K562 (cell line): ENCODE data around the gene TTC39C. TPM values are rescaled to one million over a fixed set of nuclear protein-coding genes. Genes with fewer than 3 reads are reported as not detected.

Experiments used
- ATAC-seq: fragments of 200-7000 bp; cut with Tn5 transposase; 3 replicates; pipeline ENCODE4 v1.9.1; 2020; ENCODE audit warnings: moderate library complexity
- BruUV-seq: library from RNA; stranded (reverse); fragments of 400-500 nt; replicated peaks from 2 replicates; lab custom pipeline; 2021; lab: Mats Ljungman, UMichigan
- CTCF ChIA-PET: fragments of 300-600 bp; formaldehyde crosslinking; extraction: SDS; loops from one replicate; lab custom pipeline; 2021; ENCODE audit warnings: low intra/inter-chr PET ratio; lab: Yijun Ruan, JAX
- POLR2A ChIA-PET: fragments of 300-600, 350-650 bp; sonication (Branson Sonifier 250); formaldehyde crosslinking; extraction: SDS; loops from one replicate; lab custom pipeline; 2021; ENCODE audit warnings: antibody characterized with exemption, inconsistent platforms; lab: Yijun Ruan, JAX
- DNase-seq, 4 experiments: peaks; one replicate each; pipeline versions ENCODE4 v3.0.0 to v3.0.0-alpha.2; 2011 to 2018; ENCODE audit warnings: low spot score in 3 of 4, mixed read lengths in 3 of 4; ENCODE audit errors: extremely low read depth in 1 of 4
- FAIRE-seq: peaks from 2 replicates; lab custom pipeline; 2011; peaks lifted over from hg19 to GRCh38; lab: Jason Lieb, UNC
- H2AFZ ChIP-seq: 2 replicates; pipeline ENCODE4 v1.6.0; 2011; ENCODE audit warnings: low read depth, low read length, control low read depth, inconsistent platforms
- H3K27ac ChIP-seq: fragments of 200-600 bp; 3 replicates; pipeline ENCODE4 v1.8.0; 2011; ENCODE audit warnings: low read depth, mild to moderate bottlenecking, control low read depth, inconsistent platforms, low read length, moderate library complexity, mixed read lengths; ENCODE audit errors: extremely low read depth
- H3K27me3 ChIP-seq, 2 experiments: fragments of 300-600 bp in 1 of 2; 2 replicates in 1 of 2; 3 replicates in 1 of 2; pipeline versions ENCODE4 v1.6.0 to v1.8.0; 2011; ENCODE audit warnings: inconsistent platforms in 2 of 2, low read length in 2 of 2, mild to moderate bottlenecking in 1 of 2, mixed read lengths in 1 of 2, moderate library complexity in 1 of 2; ENCODE audit not compliant: control insufficient read depth in 2 of 2, insufficient read depth in 2 of 2
- H3K36me3 ChIP-seq: fragments of 300-600 bp; 3 replicates; pipeline ENCODE4 v1.8.0; 2011; ENCODE audit warnings: mild to moderate bottlenecking, low read length, inconsistent platforms; ENCODE audit not compliant: control insufficient read depth, insufficient read depth
- H3K4me1 ChIP-seq, 2 experiments: fragments of 200-600 bp in 1 of 2; replicated peaks in 1 of 2; 2 replicates in 1 of 2; 3 replicates in 1 of 2; pipeline versions ENCODE4 v1.5.1 to v1.8.0; 2011; ENCODE audit warnings: inconsistent platforms in 2 of 2, low read length in 2 of 2, mild to moderate bottlenecking in 1 of 2, mixed read lengths in 1 of 2, moderate library complexity in 1 of 2; ENCODE audit not compliant: control insufficient read depth in 2 of 2, insufficient read depth in 2 of 2
- H3K4me2 ChIP-seq: 2 replicates; pipeline ENCODE4 v1.6.1; 2011; ENCODE audit warnings: low read length, control low read depth, inconsistent platforms, mixed read lengths; ENCODE audit not compliant: insufficient read depth
- H3K4me3 ChIP-seq: fragments of 200-600 bp; sonication (generic), shearing (Covaris generic); 2 replicates; pipeline ENCODE4 v1.5.1; 2016; ENCODE audit warnings: control low read depth, inconsistent platforms
- H3K79me2 ChIP-seq: fragments of 200-600 bp; 3 replicates; pipeline ENCODE4 v1.8.0; 2011; ENCODE audit warnings: low read length, inconsistent platforms; ENCODE audit not compliant: control insufficient read depth, insufficient read depth
- H3K9ac ChIP-seq, 2 experiments: 2 replicates each; pipeline versions ENCODE4 v1.6.0 to v1.6.1; 2011; ENCODE audit warnings: low read depth in 2 of 2, low read length in 2 of 2, control low read depth in 1 of 2, inconsistent platforms in 1 of 2, mild to moderate bottlenecking in 1 of 2, mixed read lengths in 1 of 2; ENCODE audit not compliant: insufficient read depth in 1 of 2
- H3K9me1 ChIP-seq: one replicate; pipeline ENCODE4 v1.6.0; 2011; ENCODE audit warnings: inconsistent platforms, mild to moderate bottlenecking, low read length, moderate library complexity; ENCODE audit not compliant: control insufficient read depth, insufficient read depth
- H3K9me3 ChIP-seq: replicated peaks from 2 replicates; pipeline ENCODE4 v1.5.1; 2011; ENCODE audit warnings: low read depth, low read length, inconsistent platforms; ENCODE audit not compliant: control insufficient read depth, insufficient read depth
- H4K20me1 ChIP-seq: replicated peaks from 2 replicates; pipeline ENCODE4 v1.6.1; 2011; ENCODE audit warnings: low read length, inconsistent platforms, mixed read lengths; ENCODE audit not compliant: control insufficient read depth, insufficient read depth
- HIVEP1 ChIP-seq: fragments of 250-450 bp; sonication (Bioruptor Pico); IDR thresholded peaks from 2 replicates; pipeline ENCODE4 v1.4.0; 2020; ENCODE audit warnings: mild to moderate bottlenecking
- MECOM ChIP-seq: fragments of 250-450 bp; sonication (Bioruptor Pico); IDR thresholded peaks from 2 replicates; pipeline ENCODE4 v1.8.0; 2022; ENCODE audit warnings: inconsistent platforms
- ZBTB34 ChIP-seq: fragments of 250-450 bp; sonication (Bioruptor Pico); IDR thresholded peaks from 2 replicates; pipeline ENCODE4 v1.8.0; 2021; ENCODE audit warnings: mild to moderate bottlenecking, moderate library complexity
- WGBS: fragments of 100-300 bp; shearing (Covaris generic); methylation state at CpG from one replicate; pipeline ENCODE4 v1.1.6; 2016; ENCODE audit warnings: low coverage, mixed read lengths; ENCODE audit not compliant: insufficient coverage; ENCODE audit errors: missing lambda C conversion rate; 5-methylcytosine and 5-hydroxymethylcytosine counted together
- in situ Hi-C: fragments of 300-500 bp; cut with MboI; formaldehyde crosslinking; loops from 4 replicates; pipeline ENCODE4 v1.15.0; 2018; ENCODE audit warnings: inconsistent platforms, mixed read lengths
- intact Hi-C: fragments of 100-400 bp; cut with micrococcal nuclease; formaldehyde crosslinking; loops from 2 replicates; pipeline ENCODE4 v1.14.2; 2022
- polyA plus RNA-seq, 8 experiments: library from polyadenylated mRNA; depleted of rRNA in 4 of 8; stranded (reverse) in 5 of 8; unstranded in 3 of 8; fragments of >200 nt; fragmentation: Nextera tagmentation in 2 of 8; fragmentation: Illumina TruSeq in 1 of 8; extraction: Ambion mirVana in 2 of 8; extraction: Trizol in 1 of 8; gene quantifications; 2 replicates each; pipeline versions ENCODE4 v1.2.1 to v1.2.3, GENCODE V29; 2011 to 2014; ENCODE audit warnings: inconsistent platforms in 1 of 8, missing spikeins in 1 of 8
- total RNA-seq, 7 experiments: library from RNA; depleted of rRNA in 6 of 7; stranded (reverse); fragments of >200 nt in 6 of 7; fragmentation: Illumina TruSeq in 2 of 7; extraction: Trizol in 2 of 7; gene quantifications; 2 replicates each; pipeline versions ENCODE4 v1.2.1 to v1.2.3, GENCODE V29; 2011 to 2021; ENCODE audit warnings: low replicate concordance in 1 of 7

Gene TTC39C
- total and polyA plus RNA-seq, 9 of the 15 experiments (the other 6 are each of a cell fraction or from before 2014, with no cell fraction given) = 0.01 to 0.58 (median 0.18) TPM; not detected in 5

GRCh38 chr18:23977103-23977502, 37.5 kb upstream of the TTC39C start:
- POLR2A ChIA-PET = no interaction called here
- CTCF ChIA-PET = no interaction called here
- Histone ChIP-seq H2AFZ (no peak overlapping the region), H3K4me3 (no peak overlapping the region), H3K27me3 (peaks cover 6 to 7% of the 10 kb centered on the region in 2 experiments; a peak in 2 of 5 replicates), H4K20me1 (0 out of 2 replicates have a peak, but pooled peaks cover 3% of the 10 kb centered on the region), H3K9me3 (no peaks in the 10 kb centered on the region), H3K36me3 (no peaks in the 10 kb centered on the region), H3K4me2 (no peak overlapping the region), H3K9me1 (no peaks in the 10 kb centered on the region), H3K79me2 (no peaks in the 10 kb centered on the region), H3K9ac (no peak overlapping the region), H3K27ac (no peak overlapping the region), H3K4me1 (no peaks in the 10 kb centered on the region)
- in situ Hi-C loops (no loop called here), intact Hi-C loops (no loop called here)
- TF ChIP-seq MECOM (CRISPR knock-in tag) (no peak), HIVEP1 (CRISPR knock-in tag) (no peak), ZBTB34 (CRISPR knock-in tag) (no peak)
- DNase-seq (no peak), FAIRE-seq (no peak), ATAC-seq (no peak)
- under 1% methylated on average over 7 of the region's 7 CpGs for WGBS
- no TSS peak for BruUV-seq
